ENCODE data around the gene KDM5B. TPM values are rescaled to one million over a fixed set of nuclear protein-coding genes. Genes with fewer than 3 reads are reported as not detected.

Gene KDM5B
- total and polyA plus RNA-seq, 2 experiments from 2014 or later, result 175 to 202 TPM

DNA sequence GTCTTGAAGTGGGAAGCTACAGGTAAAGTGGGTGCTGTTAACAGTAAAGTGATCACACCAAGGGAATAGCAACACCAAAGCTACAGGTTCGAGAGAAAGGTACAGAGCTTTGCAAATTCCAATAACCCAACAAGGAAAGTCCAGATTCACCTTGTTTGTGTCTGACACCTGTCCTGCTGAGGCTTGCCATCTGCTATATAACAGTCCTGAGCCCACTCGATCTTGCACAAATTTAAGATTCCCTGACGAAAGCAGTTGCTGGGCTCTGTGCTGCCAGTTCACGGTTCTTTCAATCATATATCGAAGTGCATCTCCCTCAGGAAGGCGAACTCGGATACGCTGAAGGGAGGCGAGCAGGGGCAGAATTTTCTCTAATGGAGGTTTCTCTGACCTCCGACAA, 75.0 kb downstream of the KDM5B start (continued):
- TF ChIP-seq, protein P1, sequence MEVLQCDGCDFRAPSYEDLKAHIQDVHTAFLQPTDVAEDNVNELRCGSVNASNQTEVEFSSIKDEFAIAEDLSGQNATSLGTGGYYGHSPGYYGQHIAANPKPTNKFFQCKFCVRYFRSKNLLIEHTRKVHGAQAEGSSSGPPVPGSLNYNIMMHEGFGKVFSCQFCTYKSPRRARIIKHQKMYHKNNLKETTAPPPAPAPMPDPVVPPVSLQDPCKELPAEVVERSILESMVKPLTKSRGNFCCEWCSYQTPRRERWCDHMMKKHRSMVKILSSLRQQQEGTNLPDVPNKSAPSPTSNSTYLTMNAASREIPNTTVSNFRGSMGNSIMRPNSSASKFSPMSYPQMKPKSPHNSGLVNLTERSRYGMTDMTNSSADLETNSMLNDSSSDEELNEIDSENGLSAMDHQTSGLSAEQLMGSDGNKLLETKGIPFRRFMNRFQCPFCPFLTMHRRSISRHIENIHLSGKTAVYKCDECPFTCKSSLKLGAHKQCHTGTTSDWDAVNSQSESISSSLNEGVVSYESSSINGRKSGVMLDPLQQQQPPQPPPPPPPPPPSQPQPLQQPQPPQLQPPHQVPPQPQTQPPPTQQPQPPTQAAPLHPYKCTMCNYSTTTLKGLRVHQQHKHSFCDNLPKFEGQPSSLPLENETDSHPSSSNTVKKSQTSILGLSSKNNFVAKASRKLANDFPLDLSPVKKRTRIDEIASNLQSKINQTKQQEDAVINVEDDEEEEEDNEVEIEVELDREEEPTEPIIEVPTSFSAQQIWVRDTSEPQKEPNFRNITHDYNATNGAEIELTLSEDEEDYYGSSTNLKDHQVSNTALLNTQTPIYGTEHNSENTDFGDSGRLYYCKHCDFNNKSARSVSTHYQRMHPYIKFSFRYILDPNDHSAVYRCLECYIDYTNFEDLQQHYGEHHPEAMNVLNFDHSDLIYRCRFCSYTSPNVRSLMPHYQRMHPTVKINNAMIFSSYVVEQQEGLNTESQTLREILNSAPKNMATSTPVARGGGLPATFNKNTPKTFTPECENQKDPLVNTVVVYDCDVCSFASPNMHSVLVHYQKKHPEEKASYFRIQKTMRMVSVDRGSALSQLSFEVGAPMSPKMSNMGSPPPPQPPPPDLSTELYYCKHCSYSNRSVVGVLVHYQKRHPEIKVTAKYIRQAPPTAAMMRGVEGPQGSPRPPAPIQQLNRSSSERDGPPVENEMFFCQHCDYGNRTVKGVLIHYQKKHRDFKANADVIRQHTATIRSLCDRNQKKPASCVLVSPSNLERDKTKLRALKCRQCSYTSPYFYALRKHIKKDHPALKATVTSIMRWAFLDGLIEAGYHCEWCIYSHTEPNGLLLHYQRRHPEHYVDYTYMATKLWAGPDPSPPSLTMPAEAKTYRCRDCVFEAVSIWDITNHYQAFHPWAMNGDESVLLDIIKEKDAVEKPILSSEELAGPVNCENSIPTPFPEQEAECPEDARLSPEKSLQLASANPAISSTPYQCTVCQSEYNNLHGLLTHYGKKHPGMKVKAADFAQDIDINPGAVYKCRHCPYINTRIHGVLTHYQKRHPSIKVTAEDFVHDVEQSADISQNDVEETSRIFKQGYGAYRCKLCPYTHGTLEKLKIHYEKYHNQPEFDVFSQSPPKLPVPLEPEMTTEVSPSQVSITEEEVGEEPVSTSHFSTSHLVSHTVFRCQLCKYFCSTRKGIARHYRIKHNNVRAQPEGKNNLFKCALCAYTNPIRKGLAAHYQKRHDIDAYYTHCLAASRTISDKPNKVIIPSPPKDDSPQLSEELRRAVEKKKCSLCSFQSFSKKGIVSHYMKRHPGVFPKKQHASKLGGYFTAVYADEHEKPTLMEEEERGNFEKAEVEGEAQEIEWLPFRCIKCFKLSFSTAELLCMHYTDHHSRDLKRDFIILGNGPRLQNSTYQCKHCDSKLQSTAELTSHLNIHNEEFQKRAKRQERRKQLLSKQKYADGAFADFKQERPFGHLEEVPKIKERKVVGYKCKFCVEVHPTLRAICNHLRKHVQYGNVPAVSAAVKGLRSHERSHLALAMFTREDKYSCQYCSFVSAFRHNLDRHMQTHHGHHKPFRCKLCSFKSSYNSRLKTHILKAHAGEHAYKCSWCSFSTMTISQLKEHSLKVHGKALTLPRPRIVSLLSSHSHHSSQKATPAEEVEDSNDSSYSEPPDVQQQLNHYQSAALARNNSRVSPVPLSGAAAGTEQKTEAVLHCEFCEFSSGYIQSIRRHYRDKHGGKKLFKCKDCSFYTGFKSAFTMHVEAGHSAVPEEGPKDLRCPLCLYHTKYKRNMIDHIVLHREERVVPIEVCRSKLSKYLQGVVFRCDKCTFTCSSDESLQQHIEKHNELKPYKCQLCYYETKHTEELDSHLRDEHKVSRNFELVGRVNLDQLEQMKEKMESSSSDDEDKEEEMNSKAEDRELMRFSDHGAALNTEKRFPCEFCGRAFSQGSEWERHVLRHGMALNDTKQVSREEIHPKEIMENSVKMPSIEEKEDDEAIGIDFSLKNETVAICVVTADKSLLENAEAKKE (CRISPR knock-in tag; IDR thresholded peaks at IDR 0.05), result no peak
- TF ChIP-seq, protein P2, sequence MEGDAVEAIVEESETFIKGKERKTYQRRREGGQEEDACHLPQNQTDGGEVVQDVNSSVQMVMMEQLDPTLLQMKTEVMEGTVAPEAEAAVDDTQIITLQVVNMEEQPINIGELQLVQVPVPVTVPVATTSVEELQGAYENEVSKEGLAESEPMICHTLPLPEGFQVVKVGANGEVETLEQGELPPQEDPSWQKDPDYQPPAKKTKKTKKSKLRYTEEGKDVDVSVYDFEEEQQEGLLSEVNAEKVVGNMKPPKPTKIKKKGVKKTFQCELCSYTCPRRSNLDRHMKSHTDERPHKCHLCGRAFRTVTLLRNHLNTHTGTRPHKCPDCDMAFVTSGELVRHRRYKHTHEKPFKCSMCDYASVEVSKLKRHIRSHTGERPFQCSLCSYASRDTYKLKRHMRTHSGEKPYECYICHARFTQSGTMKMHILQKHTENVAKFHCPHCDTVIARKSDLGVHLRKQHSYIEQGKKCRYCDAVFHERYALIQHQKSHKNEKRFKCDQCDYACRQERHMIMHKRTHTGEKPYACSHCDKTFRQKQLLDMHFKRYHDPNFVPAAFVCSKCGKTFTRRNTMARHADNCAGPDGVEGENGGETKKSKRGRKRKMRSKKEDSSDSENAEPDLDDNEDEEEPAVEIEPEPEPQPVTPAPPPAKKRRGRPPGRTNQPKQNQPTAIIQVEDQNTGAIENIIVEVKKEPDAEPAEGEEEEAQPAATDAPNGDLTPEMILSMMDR (conservative IDR thresholded peaks at IDR 0.05; ENCODE audit: low read depth in 2 of 2), result no peak
- no peak for TF ChIP-seq POLR2AphosphoS5 (IDR thresholded peaks at IDR 0.05; ENCODE audit: low read depth)

DNA sequence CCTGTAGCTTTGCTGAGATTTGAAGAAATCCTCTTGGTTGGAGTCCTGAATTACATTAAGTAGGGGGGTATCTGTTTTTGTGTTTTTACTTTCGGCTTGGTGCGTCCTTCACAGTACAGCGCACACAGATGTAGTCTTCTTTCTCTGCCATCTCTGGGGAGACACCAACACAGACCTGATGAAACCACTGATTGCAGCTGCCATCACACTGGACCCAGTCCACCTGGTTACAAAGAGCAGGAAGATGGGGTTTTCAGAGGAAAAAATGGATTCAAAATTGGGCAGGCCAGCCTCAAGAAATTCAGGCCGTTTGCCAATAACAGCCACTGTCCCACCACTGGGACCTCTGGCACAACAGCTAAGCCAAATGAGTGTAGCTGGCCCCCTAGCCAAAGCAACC, 79.3 kb downstream of the KDM5B start:
- H3K27ac ChIP-seq (ENCODE audit: low read depth), result no peak overlapping the region
- peaks cover 18% of the 10 kb centered on the region; the same call in 1 of the 2 replicates for H4K20me1 ChIP-seq (replicated peaks; ENCODE audit: insufficient read depth)

More for the DNA sequence above, 79.3 kb downstream of the KDM5B start:
- ATAC-seq (no peak), DNase-seq (ENCODE audit: low spot score) (no peak)
- no peak overlapping the region for H3K4me3 ChIP-seq
- Mint-ChIP-seq H3K36me3 (ENCODE audit: low read depth) (peaks cover 84% of the 10 kb centered on the region), H3K4me3 (no peak overlapping the region), H3K4me1 (no peaks in the 10 kb centered on the region; the same call in 2 of the 3 replicates), H3K27ac (no peak overlapping the region), H3K27me3 (ENCODE audit: insufficient read depth, low read depth, poor library complexity) (peaks cover 5% of the 10 kb centered on the region), H3K9me3 (no peaks in the 10 kb centered on the region)
- H3F3A ChIP-seq (replicated peaks; ENCODE audit: low read depth), result peaks cover 19% of the 10 kb centered on the region
- no peaks in the 10 kb centered on the region for H3K79me2 ChIP-seq (replicated peaks; ENCODE audit: insufficient read depth)
- TF ChIP-seq JUNB (IDR thresholded peaks at IDR 0.05; ENCODE audit: unreplicated experiment), result no peak
- no peaks in the 10 kb centered on the region for H3K27me3 ChIP-seq (ENCODE audit: insufficient read depth)
- no peaks in the 10 kb centered on the region for H3K9me2 ChIP-seq (ENCODE audit: insufficient read depth)
- no peak overlapping the region for H2AFZ ChIP-seq
- H3K4me1 ChIP-seq (ENCODE audit: insufficient read depth), result no peaks in the 10 kb centered on the region
- peaks cover 82% of the 10 kb centered on the region for H3K36me3 ChIP-seq (ENCODE audit: insufficient read depth)
- H3K4me2 ChIP-seq, result no peak overlapping the region
